CD4-positive, alpha-beta T cell (primary cell): ENCODE data around the gene SAMSN1. TPM values are rescaled to one million over a fixed set of nuclear protein-coding genes. Genes with fewer than 3 reads are reported as not detected.
A peak's percentile ranks its signal among the peaks of the same experiment; 100 is the strongest.

Source experiments
- ATAC-seq: fragments of 200-7000 bp; cut with Tn5 transposase; one replicate; pipeline ENCODE4 v1.10.0; 2022; ENCODE audit warnings: mild to moderate bottlenecking; ENCODE audit not compliant: poor library complexity
- CTCF ChIA-PET: fragments of 350-600 bp; sonication (Branson Sonifier 250); formaldehyde crosslinking; loops from one replicate; lab custom pipeline; 2021; ENCODE audit warnings: antibody characterized with exemption, inconsistent platforms; lab: Charles Lee
- POLR2A ChIA-PET: fragments of 350-600 bp; sonication (Branson Sonifier 250); formaldehyde crosslinking; loops from one replicate; lab custom pipeline; 2021; ENCODE audit warnings: antibody characterized with exemption, inconsistent platforms; lab: Charles Lee
- DNase-seq, 14 experiments: peaks; one replicate each; pipeline ENCODE4 v3.0.0-alpha.2; 2013 to 2020; ENCODE audit warnings: mixed read lengths in 2 of 14
- H3K27ac ChIP-seq, 2 donors: one replicate each; pipeline versions ENCODE4 v1.5.1 to v1.7.0; 2013; ENCODE audit warnings: low read length in 2 of 2, low read depth in 1 of 2, mild to moderate bottlenecking in 1 of 2
- H3K27me3 ChIP-seq, 2 experiments: 1 replicate in 1 of 2; 2 replicates in 1 of 2; pipeline versions ENCODE4 v1.6.1 to v1.7.0; 2013; ENCODE audit warnings: low read length in 2 of 2, control low read depth in 1 of 2, mild to moderate bottlenecking in 1 of 2, moderate library complexity in 1 of 2; ENCODE audit not compliant: insufficient read depth in 2 of 2, control insufficient read depth in 1 of 2
- H3K36me3 ChIP-seq: one replicate; pipeline ENCODE4 v1.6.1; 2013; ENCODE audit warnings: low read length, control low read depth; ENCODE audit not compliant: insufficient read depth
- H3K4me1 ChIP-seq: one replicate; pipeline ENCODE4 v1.6.1; 2013; ENCODE audit warnings: low read length, control low read depth; ENCODE audit not compliant: insufficient read depth
- H3K4me3 ChIP-seq: one replicate; pipeline ENCODE4 v1.5.1; 2013; ENCODE audit warnings: mild to moderate bottlenecking, low read length, moderate library complexity
- H3K9me3 ChIP-seq, 2 experiments: 1 replicate in 1 of 2; 2 replicates in 1 of 2; pipeline versions ENCODE4 v1.6.1 to v1.7.0; 2013; ENCODE audit warnings: low read length in 2 of 2, mild to moderate bottlenecking in 2 of 2, control low read depth in 1 of 2, moderate library complexity in 1 of 2; ENCODE audit not compliant: control insufficient read depth in 1 of 2, insufficient read depth in 1 of 2
- H3K27ac Mint-ChIP-seq: one replicate; pipeline ENCODE4 v1.8.0; 2020; ENCODE audit warnings: mixed read lengths
- H3K27me3 Mint-ChIP-seq: one replicate; pipeline ENCODE4 v1.8.0; 2021; ENCODE audit warnings: mixed read lengths
- H3K36me3 Mint-ChIP-seq: one replicate; pipeline ENCODE4 v1.8.0; 2021; ENCODE audit warnings: low read depth, mixed read lengths
- H3K4me1 Mint-ChIP-seq: one replicate; pipeline ENCODE4 v1.8.0; 2021; ENCODE audit warnings: low read depth, mixed read lengths
- H3K4me3 Mint-ChIP-seq: one replicate; pipeline ENCODE4 v1.8.0; 2020; ENCODE audit warnings: mild to moderate bottlenecking, mixed read lengths
- H3K9me3 Mint-ChIP-seq: one replicate; pipeline ENCODE4 v1.8.0; 2020; ENCODE audit warnings: mixed read lengths
- CTCF ChIP-seq: fragments of 200-600 bp; IDR thresholded peaks from one replicate; pipeline ENCODE4 v1.8.0; 2022; ENCODE audit warnings: antibody characterized with exemption, mild to moderate bottlenecking
- intact Hi-C, 2 experiments: fragments of 100-400 bp; cut with DNase I in 1 of 2; cut with micrococcal nuclease in 1 of 2; formaldehyde crosslinking; loops; one replicate each; pipeline versions ENCODE4 v1.15.1 to v1.9.0; 2023 to 2025; cut with DNase I, micrococcal nuclease
- total RNA-seq, 174 experiments: library from RNA in 2 of 174; stranded (reverse) in 2 of 174; gene quantifications; one replicate each; pipeline ENCODE4 v1.2.3 and lab custom pipeline; 2021 to 2026

Gene SAMSN1
- total RNA-seq, 2 experiments from 2014 or later: 51.2 to 51.3 TPM

- POLR2A ChIA-PET: interaction anchor here (1.0 to 2.5 kb wide), 2 partner anchors 9 to 46 kb away, joined by 3 to 10 read pairs; no protein-coding TSS in a partner anchor
- H3K27me3 Mint-ChIP-seq: no peaks in the 10 kb centered on the region
- intact Hi-C loops: no loop called here
Observed at GRCh38 chr21:14593230-14593629, 47.1 kb upstream of the SAMSN1 start.

GRCh38 chr21:14592296-14593000 is 46.3 kb upstream of the SAMSN1 start:
- Histone ChIP-seq H3K9me3 (peaks cover 0 to 6% of the 10 kb centered on the region in 2 experiments), H3K36me3 (no peaks in the 10 kb centered on the region), H3K4me3 (no peak overlapping the region), H3K27ac (no peak overlapping the region), H3K4me1 (peaks cover 10% of the 10 kb centered on the region), H3K27me3 (no peaks in the 10 kb centered on the region)
- DNase-seq (no peak), ATAC-seq (no peak)
- Mint-ChIP-seq H3K27me3 (no peaks in the 10 kb centered on the region), H3K27ac (no peak overlapping the region), H3K4me3 (no peak overlapping the region), H3K4me1 (peaks cover 21% of the 10 kb centered on the region), H3K36me3 (no peaks in the 10 kb centered on the region), H3K9me3 (peaks cover 3% of the 10 kb centered on the region)
- ChIA-PET CTCF (interaction anchor here (0.5 kb wide), 1 partner anchor 13 kb away, joined by 3 read pairs; no protein-coding TSS in a partner anchor), POLR2A (interaction anchor here (1.0 to 2.5 kb wide), 2 partner anchors 10 to 45 kb away, joined by 3 to 10 read pairs; no protein-coding TSS in a partner anchor)
- no peak for TF ChIP-seq CTCF
- intact Hi-C loops: no loop called here

More at GRCh38 chr21:14593230-14593629, 47.1 kb upstream of the SAMSN1 start:
- Mint-ChIP-seq H3K36me3 (no peaks in the 10 kb centered on the region), H3K9me3 (peaks cover 3% of the 10 kb centered on the region), H3K27ac (no peak overlapping the region), H3K4me1 (peaks cover 21% of the 10 kb centered on the region), H3K4me3 (no peak overlapping the region)
- H3K27ac ChIP-seq: no peak overlapping the region
- H3K27me3 ChIP-seq: no peaks in the 10 kb centered on the region
- no peaks in the 10 kb centered on the region for H3K36me3 ChIP-seq
- CTCF ChIA-PET: interaction anchor here (0.9 to 1.0 kb wide), 2 partner anchors 9 to 14 kb away, joined by 3 to 6 read pairs; no protein-coding TSS in a partner anchor
- no peak overlapping the region for H3K4me3 ChIP-seq
- H3K9me3 ChIP-seq: peaks cover 0 to 6% of the 10 kb centered on the region in 2 experiments
- no peak for ATAC-seq
- peaks cover 10% of the 10 kb centered on the region for H3K4me1 ChIP-seq
- no peak for DNase-seq
- no peak for TF ChIP-seq CTCF

- Histone ChIP-seq H3K27ac (no peak overlapping the region), H3K4me1 (peaks cover 10% of the 10 kb centered on the region), H3K9me3 (peaks cover 0 to 6% of the 10 kb centered on the region in 2 experiments), H3K27me3 (no peaks in the 10 kb centered on the region), H3K4me3 (no peak overlapping the region), H3K36me3 (no peaks in the 10 kb centered on the region)
- Mint-ChIP-seq H3K4me3 (no peak overlapping the region), H3K27me3 (no peaks in the 10 kb centered on the region), H3K4me1 (peaks cover 21% of the 10 kb centered on the region), H3K36me3 (no peaks in the 10 kb centered on the region), H3K9me3 (peaks cover 3% of the 10 kb centered on the region), H3K27ac (peak overlapping the region; percentile 54)
- CTCF ChIA-PET: interaction anchor here (1.3 kb wide), 1 partner anchor 41 kb away, joined by 3 read pairs; no protein-coding TSS in a partner anchor
- no peak for TF ChIP-seq CTCF
- ATAC-seq (peak; percentile 46), DNase-seq (peak in 4 of 14 experiments; percentile 6 to 74 (median 66))
- POLR2A ChIA-PET: interaction anchor here (0.6 to 2.5 kb wide), 3 partner anchors 10 to 84 kb away, joined by 3 to 10 read pairs (median 3); no protein-coding TSS in a partner anchor
- intact Hi-C loops: no loop called here
Observed at GRCh38 chr21:14591882-14592281, 45.8 kb upstream of the SAMSN1 start.
